Activated gamma-delta T cell (primary cell): Measurements from ENCODE around the gene IL13.
"Not testable (repeated sequence)": the region's sequence is repeated elsewhere in the genome, so short reads cannot be mapped to it uniquely, and the experiment has no call there.

Experiments
- DNase-seq: peaks from one replicate; lab custom pipeline; 2025; lab: John Stamatoyannopoulos, UW

IL13 gene

GRCh38 chr5:132688536-132689339 is 30.8 kb downstream of the IL13 start:
- DNase-seq = no peak

GRCh38 chr5:132689513-132689912 is 31.5 kb downstream of the IL13 start:
- DNase-seq = no peak

GRCh38 chr5:132690156-132690555 is 32.2 kb downstream of the IL13 start:
- no peak for DNase-seq

- DNase-seq = not testable (repeated sequence)
Observed at GRCh38 chr5:132691755-132692631, 34.0 kb downstream of the IL13 start.

GRCh38 chr5:132692632-132692967 is 34.6 kb downstream of the IL13 start:
- DNase-seq = no peak

DNA sequence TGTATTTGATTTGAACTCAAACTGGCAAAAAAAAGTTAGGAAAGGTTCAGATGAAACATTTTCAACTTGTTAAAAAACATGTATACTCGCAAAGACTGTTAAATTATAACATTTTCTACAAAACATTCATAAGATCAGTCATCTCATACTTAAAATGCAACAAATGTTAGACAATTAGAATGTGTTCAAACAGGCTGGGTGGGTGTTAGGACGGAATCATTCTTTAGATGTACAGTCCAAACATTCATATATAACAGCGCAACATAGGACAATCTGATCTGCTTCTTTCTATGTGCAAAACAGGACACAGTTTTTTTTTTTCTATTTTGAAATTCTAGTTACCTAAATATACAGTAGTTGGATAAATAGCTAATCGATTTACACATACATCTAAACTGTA is 38.0 kb downstream of the IL13 start:
- DNase-seq = no peak

- no peak for DNase-seq
Observed at GRCh38 chr5:132704875-132705274, 46.9 kb downstream of the IL13 start.

DNA sequence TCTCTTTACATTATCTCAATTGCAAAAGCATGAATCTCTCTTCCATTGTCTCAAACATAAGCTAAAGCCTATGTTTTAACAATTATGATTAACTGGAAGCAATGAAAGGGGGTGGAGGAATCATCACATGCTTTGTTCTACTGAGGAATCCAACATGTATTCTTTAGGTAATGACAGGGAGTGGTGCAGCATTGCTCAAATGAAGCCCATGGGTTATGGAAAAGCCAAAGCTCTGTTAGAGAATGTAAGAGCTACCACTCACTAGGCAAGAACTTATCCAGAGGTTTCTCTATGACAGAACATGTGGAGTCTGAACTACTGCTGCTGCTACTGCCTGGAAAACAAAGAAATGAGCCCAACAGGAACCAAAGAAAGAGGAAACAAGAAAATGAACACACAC is 50.7 kb downstream of the IL13 start:
- no peak for DNase-seq
